ENCODE measurements around the gene CRYBA2.
A peak's percentile ranks its signal among the peaks of the same experiment; 100 is the strongest.

The CRYBA2 gene, protein sequence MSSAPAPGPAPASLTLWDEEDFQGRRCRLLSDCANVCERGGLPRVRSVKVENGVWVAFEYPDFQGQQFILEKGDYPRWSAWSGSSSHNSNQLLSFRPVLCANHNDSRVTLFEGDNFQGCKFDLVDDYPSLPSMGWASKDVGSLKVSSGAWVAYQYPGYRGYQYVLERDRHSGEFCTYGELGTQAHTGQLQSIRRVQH

DNA sequence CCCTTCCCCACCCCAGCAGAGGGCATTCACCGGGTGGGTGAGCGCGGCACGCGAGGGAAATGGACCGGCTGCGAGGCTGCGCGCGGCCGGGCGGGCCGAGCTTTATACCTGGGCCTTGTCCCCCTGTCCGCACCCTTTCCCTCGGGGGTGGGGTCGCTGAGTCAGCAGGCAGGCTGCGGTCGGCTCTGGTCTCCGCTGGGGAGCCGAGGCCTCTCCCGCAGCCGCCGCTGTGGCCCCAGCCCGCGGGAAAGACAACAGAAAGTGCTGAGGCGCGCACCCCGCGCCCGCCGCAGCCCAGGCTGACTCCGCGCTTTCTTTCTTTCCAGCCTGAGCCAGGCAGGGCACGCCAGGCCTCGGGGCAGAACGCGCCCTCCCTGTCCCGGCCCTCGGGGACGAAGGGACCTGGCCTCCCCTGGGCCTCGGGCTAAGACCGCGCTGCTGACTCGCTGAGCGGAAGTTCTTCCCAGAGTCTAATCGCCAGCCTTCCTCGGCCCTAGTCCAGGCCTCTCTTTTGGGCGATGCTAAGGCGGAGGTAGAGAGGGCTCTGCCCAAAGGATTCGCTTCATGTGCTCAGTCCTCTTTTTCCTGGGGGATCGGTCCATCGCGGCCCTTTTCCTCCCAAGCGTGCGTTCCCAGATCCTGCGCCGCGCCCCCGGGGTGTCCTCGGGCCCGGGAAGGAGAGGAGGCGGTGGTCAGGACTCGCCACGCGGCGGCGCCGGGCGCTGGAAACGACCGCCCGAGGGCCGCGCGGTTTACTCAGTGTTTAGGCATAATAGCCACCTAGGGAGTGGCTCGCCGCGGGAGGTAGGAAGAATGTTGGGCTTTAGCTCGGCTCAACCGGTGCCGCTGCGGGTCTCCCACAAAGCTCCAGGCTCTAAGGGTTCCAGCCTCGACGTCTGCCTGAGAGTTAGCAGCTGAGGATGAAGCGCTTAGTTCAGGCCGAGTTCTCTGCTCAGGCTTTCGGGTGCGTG lies at the start of gene CRYBA2:
Gene CRYBA2 (minus strand): TSS at position 78 of the 971 bp plus-strand sequence. CDS start 246 bp downstream, outside the sequence.
- DNase-seq (ENCODE audit: low read depth in 2 of 3, low spot score in 1 of 3), result no peak

DNA sequence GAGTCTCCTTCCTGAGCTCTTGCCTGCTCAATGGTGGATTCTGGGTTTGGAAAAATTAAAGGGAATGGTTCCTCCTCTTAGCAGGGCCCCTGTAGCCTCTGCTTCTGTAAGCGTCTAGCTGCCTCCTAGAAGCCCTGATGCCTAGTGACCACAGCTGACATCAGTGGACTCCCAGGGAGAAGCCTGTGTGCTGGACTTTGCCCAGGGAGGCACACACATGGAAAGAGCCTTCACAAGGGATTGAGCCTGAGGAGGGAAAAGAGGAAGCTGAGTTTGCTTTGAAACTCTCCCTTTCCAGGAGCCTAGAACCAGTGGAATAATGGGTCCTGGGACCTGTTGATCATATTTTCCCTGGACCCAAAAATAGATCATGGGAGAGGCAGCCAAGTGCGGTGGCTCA lies 49.5 kb upstream of the CRYBA2 start:
- no peak for DNase-seq (ENCODE audit: low read depth in 2 of 3, low spot score in 1 of 3)

DNA sequence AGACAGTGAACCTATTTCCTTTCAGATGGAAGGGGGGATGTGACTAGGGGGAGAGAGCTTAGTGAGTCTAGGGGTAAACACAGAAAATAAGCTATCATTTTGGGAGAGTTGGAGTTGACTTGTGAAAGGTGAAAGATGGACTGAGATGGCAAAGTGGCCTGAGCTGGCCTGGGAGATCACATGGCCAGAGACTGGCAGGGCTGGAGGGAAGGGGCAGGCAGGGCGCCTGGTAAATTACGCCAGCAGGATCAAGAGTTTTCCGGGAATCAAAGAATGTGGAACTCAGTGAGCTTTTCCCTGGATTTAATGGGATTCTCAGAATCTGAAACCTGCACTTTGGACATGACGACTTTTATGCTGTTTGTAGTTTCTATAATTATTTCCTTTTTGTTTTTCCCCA lies 48.9 kb upstream of the CRYBA2 start:
- DNase-seq (ENCODE audit: low read depth in 2 of 3, low spot score in 1 of 3), result no peak

DNA sequence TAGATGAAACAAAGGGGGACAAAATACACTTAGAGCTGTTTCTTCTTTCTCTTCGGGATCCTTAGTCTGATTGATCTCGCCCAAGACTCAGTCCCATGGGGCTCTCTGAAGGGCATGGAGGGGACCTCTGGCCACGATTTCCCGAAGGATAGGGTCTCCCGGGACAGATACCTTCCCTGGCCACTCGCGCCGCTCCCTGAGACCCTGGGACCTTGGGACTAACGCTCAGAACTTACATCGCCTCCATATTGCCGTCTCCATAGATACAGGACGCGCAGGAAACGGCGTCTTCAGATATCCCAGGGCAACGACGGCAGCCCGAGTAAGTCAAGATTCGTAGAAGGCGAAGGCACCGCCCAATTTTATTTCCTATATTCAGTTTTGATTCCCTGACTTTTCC lies 48.0 kb upstream of the CRYBA2 start, which contains the start of gene CFAP65:
Gene CFAP65 (minus strand): TSS at position 265 of the 400 bp plus-strand sequence. CDS start 2,468 bp downstream, outside the sequence.
- DNase-seq (ENCODE audit: low read depth in 2 of 3, low spot score in 1 of 3), result peak in 1 of 3 donors; percentile 30

DNA sequence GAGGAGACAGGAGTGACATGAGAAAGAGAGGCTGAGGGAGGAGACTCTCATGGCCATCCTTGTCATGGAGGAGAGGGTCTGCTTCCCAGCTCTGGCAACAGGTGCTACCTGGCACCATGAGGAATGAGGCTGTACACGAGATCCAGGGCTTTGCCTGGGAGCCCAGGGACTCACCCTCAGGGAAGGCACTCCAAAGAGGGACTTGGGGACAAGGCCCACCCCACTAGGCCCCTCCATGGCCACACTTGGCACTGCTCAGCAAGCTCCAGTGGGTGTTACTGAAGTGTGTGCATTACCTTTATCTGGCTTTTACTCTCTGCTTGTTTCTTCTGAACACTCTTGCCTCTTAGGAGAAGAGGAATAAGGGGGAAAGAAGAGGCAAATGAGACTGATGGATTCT lies 45.4 kb upstream of the CRYBA2 start:
- DNase-seq (ENCODE audit: low read depth in 2 of 3, low spot score in 1 of 3), result no peak

DNA sequence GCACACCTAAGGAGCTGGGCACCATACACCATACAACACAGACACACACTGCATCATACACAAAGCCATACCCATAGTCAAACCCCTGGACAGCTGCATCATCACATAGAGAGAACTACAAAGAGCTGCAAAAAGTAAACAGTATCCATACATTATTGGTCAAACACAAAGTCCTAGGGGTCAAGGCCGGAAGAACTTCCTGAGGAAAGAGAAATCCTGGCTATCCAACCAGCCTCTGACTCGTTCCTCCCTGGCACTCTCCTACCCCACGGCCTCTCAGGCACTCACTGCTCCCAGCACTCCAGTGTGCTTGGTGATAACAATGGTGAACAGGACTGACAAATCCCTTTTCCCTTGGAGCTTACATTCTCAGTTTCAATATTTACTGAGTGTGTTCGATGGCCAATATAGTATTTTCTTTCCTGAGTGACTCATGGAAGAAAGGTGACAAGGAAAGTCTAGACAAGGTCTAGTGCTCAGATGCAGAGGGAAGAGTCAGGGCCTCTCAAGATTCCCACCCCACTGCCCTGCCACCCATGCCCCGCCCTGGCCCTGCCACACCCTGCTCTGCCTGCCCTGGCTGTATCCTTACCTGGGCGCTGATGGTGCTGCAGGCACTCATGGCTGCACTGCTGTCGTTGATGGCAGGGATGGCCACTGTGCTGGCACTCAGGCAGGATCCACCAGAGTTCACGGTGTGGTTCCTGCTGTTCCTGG lies 44.7 kb upstream of the CRYBA2 start:
- DNase-seq (ENCODE audit: low read depth in 2 of 3, low spot score in 1 of 3), result no peak

DNA sequence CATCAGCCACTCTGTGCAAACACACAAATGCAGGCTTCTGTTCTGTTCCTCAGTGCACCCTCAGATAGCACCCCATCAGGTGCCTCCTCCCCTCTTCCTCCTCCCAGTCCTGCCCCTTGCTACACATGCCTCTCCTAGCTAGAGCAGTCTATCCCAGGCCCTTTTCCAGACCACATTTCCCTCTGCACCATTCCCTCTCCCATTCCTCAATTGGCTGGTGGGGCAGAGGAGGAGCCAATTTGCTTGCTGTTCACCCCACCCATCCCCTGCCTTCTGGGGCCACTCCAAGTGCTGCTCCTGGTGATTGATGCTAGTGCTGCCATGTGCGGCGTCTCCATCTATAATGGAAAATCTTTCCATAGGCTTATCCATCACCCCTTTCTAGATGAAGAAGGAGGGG lies 42.7 kb upstream of the CRYBA2 start:
- no peak for DNase-seq (ENCODE audit: low read depth in 2 of 3, low spot score in 1 of 3)

DNA sequence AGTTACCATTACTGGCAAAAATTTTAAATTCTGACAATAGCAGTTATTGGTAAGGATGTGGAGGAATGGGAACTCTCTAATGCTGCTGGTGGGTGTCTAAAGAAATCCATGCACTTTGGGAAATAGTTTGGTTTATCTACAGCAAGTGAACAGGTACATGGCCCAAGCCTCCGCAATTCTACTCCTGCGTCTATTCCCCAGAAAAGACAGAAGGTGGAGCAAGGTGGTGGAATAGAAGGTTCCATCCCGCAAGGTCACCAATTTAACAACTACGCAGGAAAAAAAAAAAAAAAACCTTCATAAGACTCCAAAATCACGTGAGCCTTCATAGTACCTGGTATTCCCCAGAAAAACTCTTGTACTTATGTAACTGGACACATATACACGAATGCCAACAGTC lies 41.6 kb upstream of the CRYBA2 start:
- no peak for DNase-seq (ENCODE audit: low read depth in 2 of 3, low spot score in 1 of 3)

DNA sequence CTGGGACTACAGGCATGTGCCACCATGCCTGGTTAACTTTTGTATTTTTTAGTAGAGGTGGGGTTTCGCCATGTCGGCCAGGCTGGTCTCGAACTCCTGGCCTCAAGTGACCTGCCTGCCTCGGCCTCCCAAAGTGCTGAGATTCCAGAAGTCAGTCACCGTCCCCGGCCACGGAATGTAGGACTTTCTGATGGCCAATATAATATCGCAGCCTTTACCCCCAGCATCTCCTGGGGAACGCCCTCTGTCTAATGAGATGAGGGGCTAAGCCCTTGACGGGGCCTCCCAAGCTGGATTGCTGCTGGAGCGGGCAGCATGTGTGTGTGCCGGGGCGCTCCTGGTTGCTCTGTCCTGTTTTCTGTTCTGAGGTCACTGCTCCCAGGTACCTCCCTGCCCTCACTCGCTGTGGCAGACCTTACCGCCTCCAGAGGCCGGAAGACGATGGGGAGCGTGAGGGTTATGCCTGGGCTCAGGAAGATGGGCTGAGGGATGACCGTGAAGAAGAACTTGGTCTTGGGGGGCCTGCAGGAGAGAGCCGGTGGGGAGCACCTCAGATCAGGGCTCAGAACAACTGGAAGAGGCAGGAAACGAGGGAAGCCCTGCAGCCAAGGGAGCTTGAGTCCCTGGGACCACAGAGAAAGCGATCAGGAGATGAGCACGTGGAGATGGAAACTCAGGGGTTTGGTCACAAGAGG lies 39.0 kb upstream of the CRYBA2 start:
- DNase-seq (ENCODE audit: low read depth in 2 of 3, low spot score in 1 of 3), result no peak

DNA sequence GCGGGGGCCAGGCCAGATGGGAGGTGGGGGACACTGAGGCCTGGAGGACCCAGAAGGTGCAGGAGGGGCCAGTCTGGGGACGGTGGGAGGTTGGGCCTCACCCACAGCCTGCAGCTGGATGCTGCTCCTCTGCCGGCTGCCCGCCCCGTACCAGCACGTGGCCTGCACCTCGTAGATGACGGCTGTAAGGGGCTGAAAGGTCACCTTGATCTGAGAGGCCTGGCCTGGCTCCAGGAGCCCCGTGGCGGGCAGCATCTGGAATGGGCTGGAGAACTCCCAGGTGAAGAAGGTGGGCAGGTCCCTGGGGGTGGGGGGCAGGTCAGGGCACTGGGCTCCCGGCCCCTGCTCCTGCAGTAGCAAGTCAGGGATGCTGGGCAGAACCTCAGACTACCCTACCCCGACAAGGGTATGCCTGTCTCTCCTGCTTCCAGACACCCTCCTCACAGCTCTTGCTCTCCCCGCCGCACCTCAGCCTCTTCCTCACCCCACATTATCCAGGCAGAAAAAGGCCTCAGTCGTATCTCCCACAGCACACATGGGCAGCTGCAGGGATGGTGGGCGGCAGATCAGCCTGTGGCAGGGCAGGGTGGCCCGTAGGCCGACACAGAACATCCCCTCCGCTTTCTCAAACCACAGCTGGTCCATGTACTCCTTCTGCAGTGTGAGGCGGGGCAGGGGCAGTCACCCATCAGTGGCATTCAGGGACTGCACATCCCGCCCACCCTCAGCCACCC lies 38.0 kb upstream of the CRYBA2 start:
- DNase-seq (ENCODE audit: low read depth in 2 of 3, low spot score in 1 of 3), result no peak

DNA sequence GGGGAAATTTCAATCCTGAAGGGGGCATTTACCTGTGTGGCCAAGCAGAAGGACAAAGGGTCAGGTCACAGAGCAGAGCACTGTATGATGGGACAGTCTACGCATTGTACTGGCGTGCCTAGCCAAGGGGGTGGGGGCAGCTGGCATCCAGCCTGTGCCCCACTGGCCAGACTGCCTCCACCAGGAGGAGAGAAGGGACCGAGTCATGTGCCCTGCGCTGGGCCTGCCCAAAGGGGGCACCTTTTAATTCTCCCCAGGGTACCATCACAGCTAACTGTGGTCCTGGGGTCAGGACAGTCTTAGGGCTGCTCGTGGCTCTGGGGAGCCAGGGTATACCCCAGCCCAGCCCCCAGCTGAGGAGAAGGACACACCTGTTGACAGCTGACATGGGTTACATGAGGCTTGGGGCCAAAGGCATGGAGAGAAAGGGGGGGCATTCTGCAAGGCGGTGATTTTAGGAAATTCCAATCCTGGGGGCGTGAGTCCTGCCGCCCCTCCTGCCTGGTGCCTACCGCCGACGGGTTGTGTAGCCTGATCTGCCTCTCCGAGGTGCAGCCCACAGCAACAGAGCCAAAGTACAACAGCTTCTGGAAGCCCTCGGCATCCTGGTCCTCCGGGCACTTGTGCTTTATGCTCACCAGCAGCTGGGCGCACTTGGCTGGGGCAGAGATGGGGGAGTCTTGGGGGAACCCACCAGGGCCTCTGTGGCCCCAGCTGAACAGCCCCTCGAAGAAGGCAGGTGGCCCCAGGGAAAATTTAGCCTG lies 37.1 kb upstream of the CRYBA2 start:
- DNase-seq (ENCODE audit: low read depth in 2 of 3, low spot score in 1 of 3), result no peak

DNA sequence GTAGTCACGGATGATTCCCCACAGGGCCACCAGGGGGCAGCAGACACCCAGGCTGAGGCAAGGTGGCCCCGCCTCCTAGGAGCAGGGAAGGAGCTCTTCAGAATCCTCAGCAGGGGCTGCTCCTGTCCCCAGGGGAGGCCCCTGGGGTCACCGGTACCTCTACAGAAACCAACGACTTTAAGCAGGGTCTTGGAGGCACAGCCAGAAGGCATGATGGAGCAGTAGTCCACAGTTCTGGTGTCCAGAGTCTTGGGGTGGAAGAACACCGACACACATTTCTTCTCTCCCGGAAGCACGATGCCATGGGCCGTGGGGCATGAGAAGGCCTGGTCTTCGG lies 36.6 kb upstream of the CRYBA2 start:
- peak; percentile 60 to 72 (median 65) for DNase-seq (ENCODE audit: low read depth in 2 of 3, low spot score in 1 of 3)

DNA sequence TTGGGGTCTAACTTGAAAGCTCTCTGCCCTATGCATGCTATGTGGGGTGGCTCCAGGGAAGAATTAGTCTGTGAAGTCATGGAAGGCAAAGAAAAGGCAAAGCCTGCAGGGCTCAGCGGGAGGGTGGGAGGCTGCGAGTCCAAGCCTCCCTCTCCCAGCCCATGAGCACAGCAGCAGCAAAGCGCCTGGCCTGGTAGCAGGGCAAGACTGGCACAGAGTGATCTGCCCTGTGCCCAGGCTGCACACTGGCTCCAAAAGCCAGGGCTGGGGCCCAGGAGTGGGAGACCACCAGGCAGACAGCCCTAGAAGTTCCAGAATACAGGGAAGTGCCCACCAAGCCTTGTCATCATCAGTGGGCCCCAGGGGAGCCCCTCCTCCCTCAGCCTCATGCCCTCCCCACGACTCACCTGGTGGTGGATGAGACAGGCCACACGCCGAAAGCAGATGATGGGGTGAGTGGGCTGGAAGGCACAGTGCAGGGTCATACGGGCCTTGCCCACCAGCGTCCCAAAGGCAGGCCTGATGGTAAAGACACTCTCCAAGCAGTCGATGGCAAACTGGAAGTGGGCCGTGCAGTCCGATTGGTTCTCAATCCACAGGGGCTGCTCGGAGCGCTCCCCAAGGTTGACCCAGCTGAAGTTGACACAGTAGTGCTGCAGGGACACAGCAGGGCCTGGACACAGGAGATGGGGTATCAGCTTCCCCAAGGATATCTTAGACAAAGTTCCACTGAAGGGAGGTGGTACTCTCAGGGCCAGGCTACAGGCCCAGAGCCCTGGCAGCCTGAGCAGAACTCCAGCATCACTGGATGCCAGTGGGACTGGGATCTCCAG lies 36.0 kb upstream of the CRYBA2 start:
- DNase-seq (ENCODE audit: low read depth in 2 of 3, low spot score in 1 of 3), result no peak

DNA sequence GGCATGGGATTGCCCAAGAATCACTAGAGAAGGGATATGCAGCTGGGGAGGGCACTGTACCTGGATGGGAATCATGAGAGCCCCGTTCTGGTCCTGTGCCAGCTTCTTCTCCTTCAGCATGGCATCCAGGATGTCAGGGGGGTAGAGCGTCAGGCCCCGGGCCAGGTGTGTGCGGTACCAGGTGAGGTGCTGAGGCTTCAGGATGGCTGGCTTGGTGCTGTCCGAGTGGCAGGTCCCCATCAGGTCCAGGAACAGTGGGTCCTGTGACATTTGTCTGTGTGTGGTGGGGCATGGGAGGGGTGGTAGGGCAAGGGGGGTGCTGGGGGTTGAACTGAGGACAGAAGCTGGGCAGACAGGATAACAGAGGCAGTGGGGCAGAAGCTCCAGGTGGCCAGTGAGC lies 34.9 kb upstream of the CRYBA2 start:
- no peak for DNase-seq (ENCODE audit: low read depth in 2 of 3, low spot score in 1 of 3)

DNA sequence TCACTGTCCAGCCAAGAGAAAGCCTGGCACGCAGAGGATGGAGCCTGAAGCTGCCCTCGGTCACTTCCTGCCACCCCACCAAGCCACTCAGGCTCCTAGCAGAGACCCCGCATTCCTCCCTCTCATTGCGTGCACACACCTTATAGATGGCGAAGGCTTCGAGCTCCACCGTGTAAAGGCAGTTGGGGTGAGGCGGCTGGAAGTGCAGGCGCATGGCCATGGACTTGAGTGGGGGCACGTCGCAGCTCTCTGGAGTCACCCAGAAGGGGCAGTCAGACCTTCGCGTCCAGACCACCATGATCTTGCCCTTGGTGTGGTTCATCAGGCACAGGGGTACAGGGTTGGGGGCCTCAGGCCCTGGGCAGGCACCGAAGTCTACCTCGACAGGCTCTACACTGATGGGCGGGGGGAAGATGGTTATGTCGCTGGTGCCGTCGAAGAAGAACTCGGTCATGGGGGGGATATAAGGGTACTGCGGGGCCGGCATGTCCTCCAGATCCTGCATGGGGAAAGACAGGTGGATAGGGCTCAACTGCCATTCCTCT lies 34.4 kb upstream of the CRYBA2 start:
- DNase-seq (ENCODE audit: low read depth in 2 of 3, low spot score in 1 of 3), result no peak

DNA sequence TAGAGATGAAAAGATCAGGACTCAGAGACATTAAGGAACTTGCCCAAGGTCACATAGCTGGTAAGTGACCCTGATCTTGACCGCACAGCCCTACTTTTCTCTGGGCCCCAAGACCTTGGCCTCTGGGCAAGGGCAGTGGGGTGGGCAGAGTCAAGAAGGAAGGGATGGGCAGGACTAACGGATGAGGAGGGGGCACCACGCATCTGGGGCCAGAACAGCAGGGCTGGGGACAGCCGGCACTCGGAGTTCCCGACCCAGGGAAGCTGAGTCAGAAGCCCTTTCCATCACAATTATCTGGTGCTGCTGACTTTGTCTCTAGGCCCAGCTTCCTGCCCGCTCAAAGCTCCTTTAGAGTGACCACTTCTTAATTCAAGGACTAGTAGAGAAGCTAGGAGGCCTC lies 33.7 kb upstream of the CRYBA2 start:
- no peak for DNase-seq (ENCODE audit: low read depth in 2 of 3, low spot score in 1 of 3)

DNA sequence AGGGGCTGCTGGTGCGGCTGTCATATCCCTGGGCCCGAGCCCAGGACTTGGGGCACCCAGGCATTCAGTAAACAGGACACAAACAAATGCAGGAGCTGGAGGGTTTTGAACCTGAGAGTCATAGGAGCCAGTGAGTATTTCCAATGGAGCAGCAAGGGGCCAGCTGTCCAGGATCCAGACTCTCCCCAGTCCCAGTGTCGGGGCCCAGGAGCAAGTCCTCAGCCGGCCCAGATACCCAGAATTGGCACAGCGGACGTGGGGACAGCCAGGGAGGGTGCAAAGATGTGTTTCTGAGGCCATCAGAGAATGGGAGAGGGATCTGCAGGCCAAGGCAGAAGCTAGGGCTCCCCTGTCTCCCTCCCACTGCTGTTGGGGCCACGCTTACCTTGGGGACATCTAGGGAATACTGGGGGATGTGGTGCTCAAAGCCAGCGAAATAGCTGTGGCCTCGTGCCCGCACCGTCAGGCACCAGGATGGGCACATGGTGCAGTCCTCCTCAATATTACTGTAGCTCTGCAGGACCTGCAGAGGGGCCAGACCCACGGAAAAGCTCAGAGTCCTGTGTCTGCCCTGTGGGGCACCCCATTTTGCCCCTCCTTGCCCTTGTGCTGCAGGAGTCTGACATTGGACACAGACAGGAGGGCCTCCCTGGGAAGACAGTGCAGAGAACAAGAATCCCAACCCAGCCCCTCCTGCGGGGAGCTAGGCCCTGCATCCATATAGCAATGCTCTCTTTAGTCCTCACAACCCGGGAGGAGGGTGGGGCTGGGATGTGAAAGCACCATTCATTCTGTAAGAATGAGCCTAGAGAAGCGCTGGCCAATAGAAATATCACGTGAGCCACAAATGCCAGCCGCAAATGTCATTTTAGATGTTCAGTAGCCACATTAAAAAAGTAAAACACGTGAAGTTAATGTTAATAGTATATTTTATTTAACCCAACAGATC lies 32.7 kb upstream of the CRYBA2 start:
- no peak for DNase-seq (ENCODE audit: low read depth in 2 of 3, low spot score in 1 of 3)

DNA sequence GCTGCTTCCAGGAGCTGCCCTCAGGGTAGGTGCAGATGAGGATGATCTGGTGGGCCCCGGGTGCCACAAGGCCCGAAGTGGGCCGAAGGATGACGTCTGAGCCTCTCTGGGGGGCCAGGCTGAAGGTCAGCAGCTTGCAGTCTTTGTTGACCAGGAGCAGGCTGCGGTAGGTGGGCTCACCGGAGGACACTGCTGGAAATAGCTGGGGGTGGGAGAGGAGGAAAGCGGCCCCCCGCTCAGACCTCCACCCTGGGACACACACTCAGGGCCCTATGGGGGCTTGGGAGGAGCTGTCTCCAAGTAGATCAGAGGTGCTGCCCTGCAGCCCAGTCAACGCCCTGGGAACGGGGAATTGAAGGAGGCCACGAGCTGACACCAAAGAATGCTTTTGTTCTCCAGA lies 30.8 kb upstream of the CRYBA2 start:
- DNase-seq (ENCODE audit: low read depth in 2 of 3, low spot score in 1 of 3), result no peak

All from stimulated activated CD4-positive, alpha-beta T cell treated with anti-CD3 and anti-CD28 coated beads, Interleukin-12 subunit alpha, Interleukin-12 subunit beta, amount 100 ng/mL, for 48 hours (primary cell).